ENCODE results near the gene TMEM100.

GRCh38 chr17:55742272-55743102, 19.8 kb upstream of the TMEM100 start:
- TF ChIP-seq EZH2 (IDR thresholded peaks at IDR 0.05; ENCODE audit: borderline replicate concordance, insufficient read depth, low read length, poor library complexity, severe bottlenecking) (no peak), CTCF (IDR thresholded peaks at IDR 0.05; ENCODE audit: poor library complexity, severe bottlenecking) (no peak), TAF1 (IDR thresholded peaks at IDR 0.05; ENCODE audit: low read depth) (no peak), POLR2AphosphoS5 (IDR thresholded peaks at IDR 0.05) (no peak)
